HepG2 (cell line): Measurements from ENCODE around the gene SRSF10. TPM values are rescaled to one million over a fixed set of nuclear protein-coding genes. Genes with fewer than 3 reads are reported as not detected.

Source experiments
- DNMT3B ChIP-seq: conservative IDR thresholded peaks from 2 replicates; pipeline ENCODE4 v1.6.1; 2016; ENCODE audit warnings: missing biosample characterization, control low read depth
- FOSL2 ChIP-seq: sonication (generic); formaldehyde crosslinking; IDR thresholded peaks from 2 replicates; pipeline ENCODE4 v1.4.0; 2020; ENCODE audit warnings: missing genetic modification reagents
- FOXA1 ChIP-seq, 2 experiments: fragments of 450-650 bp in 1 of 2; sonication (generic) in 1 of 2; formaldehyde crosslinking in 1 of 2; IDR thresholded peaks; 2 replicates each; pipeline versions ENCODE4 v1.4.0 to v1.6.1; 2016 to 2020; ENCODE audit warnings: missing genetic modification reagents in 1 of 2
- JUND ChIP-seq: sonication (generic); formaldehyde crosslinking; IDR thresholded peaks from 2 replicates; pipeline ENCODE4 v1.8.0; 2022; ENCODE audit warnings: mild to moderate bottlenecking, missing genetic modification reagents
- NBN ChIP-seq: fragments of 450-650 bp; conservative IDR thresholded peaks from 2 replicates; pipeline ENCODE4 v1.6.1; 2017
- NPAS2 ChIP-seq: sonication (generic); formaldehyde crosslinking; IDR thresholded peaks from 2 replicates; pipeline ENCODE4 v1.8.0; 2022; ENCODE audit warnings: mild to moderate bottlenecking, missing genetic modification reagents, borderline replicate concordance
- TP53 ChIP-seq: sonication (generic); formaldehyde crosslinking; conservative IDR thresholded peaks from 2 replicates; pipeline ENCODE4 v1.4.0; 2020; ENCODE audit warnings: missing genetic modification reagents
- ZNF264 ChIP-seq: sonication (generic); formaldehyde crosslinking; IDR thresholded peaks from 2 replicates; pipeline ENCODE4 v1.4.0; 2020; ENCODE audit warnings: missing genetic modification reagents
- ZNF652 ChIP-seq: IDR thresholded peaks from 2 replicates; pipeline ENCODE4 v1.6.1; 2016; ENCODE audit warnings: low read depth, borderline replicate concordance
- ZSCAN9 ChIP-seq: IDR thresholded peaks from 2 replicates; pipeline ENCODE4 v1.6.1; 2016; ENCODE audit warnings: borderline replicate concordance
- polyA plus RNA-seq, 8 experiments: library from polyadenylated mRNA; depleted of rRNA in 3 of 8; stranded (reverse) in 7 of 8; unstranded in 1 of 8; fragments of >200 nt; fragmentation: Illumina TruSeq in 4 of 8; extraction: Trizol in 4 of 8; gene quantifications; 2 replicates each; pipeline versions ENCODE4 v1.2.1 to v1.2.3, GENCODE V29; 2011 to 2016; ENCODE audit warnings: low read depth in 4 of 8, missing spikeins in 1 of 8, mixed read lengths in 1 of 8; ENCODE audit not compliant: insufficient read depth in 1 of 8
- total RNA-seq, 5 experiments: library from RNA; depleted of rRNA; stranded (reverse); fragments of >200 nt; fragmentation: Illumina TruSeq; extraction: Trizol; gene quantifications; 2 replicates each; pipeline ENCODE4 v1.2.3, GENCODE V29; 2016; ENCODE audit warnings: low read depth in 1 of 5
- TF ChIP-seq, protein P1 (sequence below): sonication (generic); formaldehyde crosslinking; IDR thresholded peaks from 2 replicates; pipeline ENCODE4 v1.9.0; 2022; ENCODE audit warnings: missing genetic modification reagents, mild to moderate bottlenecking, borderline replicate concordance
- TF ChIP-seq, protein P2 (sequence below): sonication (generic); formaldehyde crosslinking; IDR thresholded peaks from 2 replicates; pipeline ENCODE4 v1.9.0; 2021; ENCODE audit warnings: missing genetic modification reagents, borderline replicate concordance
- TF ChIP-seq, protein P3 (sequence below): sonication (generic); formaldehyde crosslinking; IDR thresholded peaks from 2 replicates; pipeline ENCODE4 v1.9.0; 2021; ENCODE audit warnings: mild to moderate bottlenecking, missing genetic modification reagents
- TF ChIP-seq, protein P4 (sequence below): sonication (generic); formaldehyde crosslinking; IDR thresholded peaks from 2 replicates; pipeline ENCODE4 v1.4.0; 2020; ENCODE audit warnings: missing genetic modification reagents
- TF ChIP-seq, protein P5 (sequence below): fragments of 450-650 bp; IDR thresholded peaks from 2 replicates; pipeline ENCODE4 v1.6.1; 2016

The SRSF10 gene
- total and polyA plus RNA-seq, 2 of the 13 experiments (the other 11 are each of a cell fraction or from before 2014, with no cell fraction given) = 126 to 186 TPM

- TF ChIP-seq, protein P1, sequence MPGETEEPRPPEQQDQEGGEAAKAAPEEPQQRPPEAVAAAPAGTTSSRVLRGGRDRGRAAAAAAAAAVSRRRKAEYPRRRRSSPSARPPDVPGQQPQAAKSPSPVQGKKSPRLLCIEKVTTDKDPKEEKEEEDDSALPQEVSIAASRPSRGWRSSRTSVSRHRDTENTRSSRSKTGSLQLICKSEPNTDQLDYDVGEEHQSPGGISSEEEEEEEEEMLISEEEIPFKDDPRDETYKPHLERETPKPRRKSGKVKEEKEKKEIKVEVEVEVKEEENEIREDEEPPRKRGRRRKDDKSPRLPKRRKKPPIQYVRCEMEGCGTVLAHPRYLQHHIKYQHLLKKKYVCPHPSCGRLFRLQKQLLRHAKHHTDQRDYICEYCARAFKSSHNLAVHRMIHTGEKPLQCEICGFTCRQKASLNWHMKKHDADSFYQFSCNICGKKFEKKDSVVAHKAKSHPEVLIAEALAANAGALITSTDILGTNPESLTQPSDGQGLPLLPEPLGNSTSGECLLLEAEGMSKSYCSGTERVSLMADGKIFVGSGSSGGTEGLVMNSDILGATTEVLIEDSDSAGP (CRISPR knock-in tag) = peak; percentile 90
- TF ChIP-seq FOXA1 (IDR thresholded peaks at IDR 0.05) (no peak), FOXA1 (CRISPR knock-in tag; IDR thresholded peaks at IDR 0.05) (0 out of 2 replicates have a peak, but pooled peaks have one; percentile 6), JUND (0 out of 2 replicates have a peak, but pooled peaks have one; percentile 9), ZNF652 (CRISPR knock-in tag) (peak; percentile 40; the same call in 1 of the 2 replicates), FOSL2 (CRISPR knock-in tag) (0 out of 2 replicates have a peak, but pooled peaks have one; percentile 4), ZSCAN9 (CRISPR knock-in tag) (peak; percentile 61; the same call in 1 of the 2 replicates), NBN (no peak), NPAS2 (CRISPR knock-in tag) (no peak), TP53 (CRISPR knock-in tag) (no peak), ZNF264 (CRISPR knock-in tag) (0 out of 2 replicates have a peak, but pooled peaks have one; percentile 40), DNMT3B (CRISPR knock-in tag) (peak; percentile 89)
- TF ChIP-seq, protein P2, sequence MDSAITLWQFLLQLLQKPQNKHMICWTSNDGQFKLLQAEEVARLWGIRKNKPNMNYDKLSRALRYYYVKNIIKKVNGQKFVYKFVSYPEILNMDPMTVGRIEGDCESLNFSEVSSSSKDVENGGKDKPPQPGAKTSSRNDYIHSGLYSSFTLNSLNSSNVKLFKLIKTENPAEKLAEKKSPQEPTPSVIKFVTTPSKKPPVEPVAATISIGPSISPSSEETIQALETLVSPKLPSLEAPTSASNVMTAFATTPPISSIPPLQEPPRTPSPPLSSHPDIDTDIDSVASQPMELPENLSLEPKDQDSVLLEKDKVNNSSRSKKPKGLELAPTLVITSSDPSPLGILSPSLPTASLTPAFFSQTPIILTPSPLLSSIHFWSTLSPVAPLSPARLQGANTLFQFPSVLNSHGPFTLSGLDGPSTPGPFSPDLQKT = no peak
- TF ChIP-seq, protein P3, sequence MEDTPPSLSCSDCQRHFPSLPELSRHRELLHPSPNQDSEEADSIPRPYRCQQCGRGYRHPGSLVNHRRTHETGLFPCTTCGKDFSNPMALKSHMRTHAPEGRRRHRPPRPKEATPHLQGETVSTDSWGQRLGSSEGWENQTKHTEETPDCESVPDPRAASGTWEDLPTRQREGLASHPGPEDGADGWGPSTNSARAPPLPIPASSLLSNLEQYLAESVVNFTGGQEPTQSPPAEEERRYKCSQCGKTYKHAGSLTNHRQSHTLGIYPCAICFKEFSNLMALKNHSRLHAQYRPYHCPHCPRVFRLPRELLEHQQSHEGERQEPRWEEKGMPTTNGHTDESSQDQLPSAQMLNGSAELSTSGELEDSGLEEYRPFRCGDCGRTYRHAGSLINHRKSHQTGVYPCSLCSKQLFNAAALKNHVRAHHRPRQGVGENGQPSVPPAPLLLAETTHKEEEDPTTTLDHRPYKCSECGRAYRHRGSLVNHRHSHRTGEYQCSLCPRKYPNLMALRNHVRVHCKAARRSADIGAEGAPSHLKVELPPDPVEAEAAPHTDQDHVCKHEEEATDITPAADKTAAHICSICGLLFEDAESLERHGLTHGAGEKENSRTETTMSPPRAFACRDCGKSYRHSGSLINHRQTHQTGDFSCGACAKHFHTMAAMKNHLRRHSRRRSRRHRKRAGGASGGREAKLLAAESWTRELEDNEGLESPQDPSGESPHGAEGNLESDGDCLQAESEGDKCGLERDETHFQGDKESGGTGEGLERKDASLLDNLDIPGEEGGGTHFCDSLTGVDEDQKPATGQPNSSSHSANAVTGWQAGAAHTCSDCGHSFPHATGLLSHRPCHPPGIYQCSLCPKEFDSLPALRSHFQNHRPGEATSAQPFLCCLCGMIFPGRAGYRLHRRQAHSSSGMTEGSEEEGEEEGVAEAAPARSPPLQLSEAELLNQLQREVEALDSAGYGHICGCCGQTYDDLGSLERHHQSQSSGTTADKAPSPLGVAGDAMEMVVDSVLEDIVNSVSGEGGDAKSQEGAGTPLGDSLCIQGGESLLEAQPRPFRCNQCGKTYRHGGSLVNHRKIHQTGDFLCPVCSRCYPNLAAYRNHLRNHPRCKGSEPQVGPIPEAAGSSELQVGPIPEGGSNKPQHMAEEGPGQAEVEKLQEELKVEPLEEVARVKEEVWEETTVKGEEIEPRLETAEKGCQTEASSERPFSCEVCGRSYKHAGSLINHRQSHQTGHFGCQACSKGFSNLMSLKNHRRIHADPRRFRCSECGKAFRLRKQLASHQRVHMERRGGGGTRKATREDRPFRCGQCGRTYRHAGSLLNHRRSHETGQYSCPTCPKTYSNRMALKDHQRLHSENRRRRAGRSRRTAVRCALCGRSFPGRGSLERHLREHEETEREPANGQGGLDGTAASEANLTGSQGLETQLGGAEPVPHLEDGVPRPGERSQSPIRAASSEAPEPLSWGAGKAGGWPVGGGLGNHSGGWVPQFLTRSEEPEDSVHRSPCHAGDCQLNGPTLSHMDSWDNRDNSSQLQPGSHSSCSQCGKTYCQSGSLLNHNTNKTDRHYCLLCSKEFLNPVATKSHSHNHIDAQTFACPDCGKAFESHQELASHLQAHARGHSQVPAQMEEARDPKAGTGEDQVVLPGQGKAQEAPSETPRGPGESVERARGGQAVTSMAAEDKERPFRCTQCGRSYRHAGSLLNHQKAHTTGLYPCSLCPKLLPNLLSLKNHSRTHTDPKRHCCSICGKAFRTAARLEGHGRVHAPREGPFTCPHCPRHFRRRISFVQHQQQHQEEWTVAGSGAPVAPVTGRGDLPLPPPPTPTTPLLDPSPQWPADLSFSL (CRISPR knock-in tag) = peak; percentile 67; the same call in 1 of the 2 replicates
- TF ChIP-seq, protein P4, sequence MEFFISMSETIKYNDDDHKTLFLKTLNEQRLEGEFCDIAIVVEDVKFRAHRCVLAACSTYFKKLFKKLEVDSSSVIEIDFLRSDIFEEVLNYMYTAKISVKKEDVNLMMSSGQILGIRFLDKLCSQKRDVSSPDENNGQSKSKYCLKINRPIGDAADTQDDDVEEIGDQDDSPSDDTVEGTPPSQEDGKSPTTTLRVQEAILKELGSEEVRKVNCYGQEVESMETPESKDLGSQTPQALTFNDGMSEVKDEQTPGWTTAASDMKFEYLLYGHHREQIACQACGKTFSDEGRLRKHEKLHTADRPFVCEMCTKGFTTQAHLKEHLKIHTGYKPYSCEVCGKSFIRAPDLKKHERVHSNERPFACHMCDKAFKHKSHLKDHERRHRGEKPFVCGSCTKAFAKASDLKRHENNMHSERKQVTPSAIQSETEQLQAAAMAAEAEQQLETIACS (CRISPR knock-in tag) = no peak
- TF ChIP-seq, protein P5, sequence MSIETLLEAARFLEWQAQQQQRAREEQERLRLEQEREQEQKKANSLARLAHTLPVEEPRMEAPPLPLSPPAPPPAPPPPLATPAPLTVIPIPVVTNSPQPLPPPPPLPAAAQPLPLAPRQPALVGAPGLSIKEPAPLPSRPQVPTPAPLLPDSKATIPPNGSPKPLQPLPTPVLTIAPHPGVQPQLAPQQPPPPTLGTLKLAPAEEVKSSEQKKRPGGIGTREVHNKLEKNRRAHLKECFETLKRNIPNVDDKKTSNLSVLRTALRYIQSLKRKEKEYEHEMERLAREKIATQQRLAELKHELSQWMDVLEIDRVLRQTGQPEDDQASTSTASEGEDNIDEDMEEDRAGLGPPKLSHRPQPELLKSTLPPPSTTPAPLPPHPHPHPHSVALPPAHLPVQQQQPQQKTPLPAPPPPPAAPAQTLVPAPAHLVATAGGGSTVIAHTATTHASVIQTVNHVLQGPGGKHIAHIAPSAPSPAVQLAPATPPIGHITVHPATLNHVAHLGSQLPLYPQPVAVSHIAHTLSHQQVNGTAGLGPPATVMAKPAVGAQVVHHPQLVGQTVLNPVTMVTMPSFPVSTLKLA = peak; percentile 24; the same call in 1 of the 2 replicates
These were observed at the start of gene SRSF10 (continued) for GRCh38 chr1:23979881-23980727.
